GM13977 (cell line): ENCODE results near the gene CCER1.

Source experiments
- DNase-seq: peaks from one replicate; pipeline ENCODE4 v3.0.0; 2012; ENCODE audit warnings: low spot score
- CTCF ChIP-seq: IDR thresholded peaks from 2 replicates; pipeline ENCODE4 v1.5.1; 2012; ENCODE audit warnings: mild to moderate bottlenecking, control low read depth; ENCODE audit not compliant: insufficient read depth; ENCODE audit errors: extremely low read depth, missing control alignments
- in situ Hi-C: fragments of 300-500 bp; cut with MboI; formaldehyde crosslinking; loops from one replicate; pipeline ENCODE4 v1.12.0; 2022; ENCODE audit warnings: low sequenced_read_pairs, low pct_unique_long_range_greater_than_20kb, mixed read lengths, inconsistent platforms; ENCODE audit not compliant: unreplicated experiment

Gene CCER1

GRCh38 chr12:90937651-90938050 lies 17.3 kb downstream of the CCER1 start:
- no peak for DNase-seq
- no peak for TF ChIP-seq CTCF
- in situ Hi-C loops = loop anchor here (25.0 kb wide), 1 partner anchor 1400 kb away; the partner anchor contains the start of gene POC1B

GRCh38 chr12:90936230-90937005 lies 18.6 kb downstream of the CCER1 start:
- DNase-seq = no peak
- TF ChIP-seq CTCF = no peak
- in situ Hi-C loops = loop anchor here (25.0 kb wide), 1 partner anchor 1399 kb away; the partner anchor contains the start of gene POC1B

GRCh38 chr12:90925562-90925961 lies 29.4 kb downstream of the CCER1 start:
- DNase-seq = no peak
- no peak for TF ChIP-seq CTCF
- in situ Hi-C loops = loop anchor here (25.0 kb wide), 1 partner anchor 1388 kb away; the partner anchor contains the start of gene POC1B

GRCh38 chr12:90924406-90924805 lies 30.6 kb downstream of the CCER1 start:
- DNase-seq = no peak
- in situ Hi-C loops = no loop called here

GRCh38 chr12:90922145-90922627 lies 32.8 kb downstream of the CCER1 start:
- in situ Hi-C loops = no loop called here
- TF ChIP-seq CTCF = no peak
- no peak for DNase-seq

More at GRCh38 chr12:90924406-90924805, 30.6 kb downstream of the CCER1 start:
- no peak for TF ChIP-seq CTCF

GRCh38 chr12:90921536-90921935 lies 33.4 kb downstream of the CCER1 start:
- in situ Hi-C loops = no loop called here
- DNase-seq = no peak
- TF ChIP-seq CTCF = no peak
